C4-2B (cell line): ENCODE data around the gene SELENOK.

Experiments
- CTCF ChIP-seq: fragments of 450-650 bp; conservative IDR thresholded peaks from 2 replicates; pipeline ENCODE4 v1.5.1; 2017; ENCODE audit warnings: mild to moderate bottlenecking
- ZFX ChIP-seq: fragments of 450-650 bp; IDR thresholded peaks from 2 replicates; pipeline ENCODE4 v1.6.1; 2017

GRCh38 chr3:53846134-53846850 lies 45.4 kb downstream of the SELENOK start, which contains the start of the genes CHDH and IL17RB:
- TF ChIP-seq CTCF (no peak), ZFX (peak; percentile 72)
